ENCODE measurements around the gene DYRK1B. TPM values are rescaled to one million over a fixed set of nuclear protein-coding genes. Genes with fewer than 3 reads are reported as not detected.

Gene DYRK1B
- total and polyA plus RNA-seq, 2 experiments from 2014 or later, result 19.2 to 31.4 TPM

- Histone ChIP-seq H3K36me3 (no peaks in the 10 kb centered on the region), H3K9me3 (ENCODE audit: low read depth) (no peaks in the 10 kb centered on the region), H3K4me1 (ENCODE audit: low read depth) (no peaks in the 10 kb centered on the region), H3K27ac (no peak overlapping the region), H3K27me3 (no peaks in the 10 kb centered on the region), H3K4me3 (no peak overlapping the region)
- no peak for DNase-seq (ENCODE audit: low read depth in 1 of 2, low spot score in 1 of 2)
- no peak for TF ChIP-seq CTCF (IDR thresholded peaks at IDR 0.05; ENCODE audit: low read depth, low read length)
These were observed 26.1 kb downstream of the DYRK1B start for GRCh38 chr19:39807846-39808364.

GRCh38 chr19:39805104-39805503, 28.9 kb downstream of the DYRK1B start:
- DNase-seq (ENCODE audit: low read depth in 1 of 2, low spot score in 1 of 2), result no peak
- Histone ChIP-seq H3K4me3 (no peak overlapping the region), H3K27me3 (no peaks in the 10 kb centered on the region), H3K36me3 (no peaks in the 10 kb centered on the region), H3K4me1 (ENCODE audit: low read depth) (no peaks in the 10 kb centered on the region), H3K9me3 (ENCODE audit: low read depth) (no peaks in the 10 kb centered on the region), H3K27ac (no peak overlapping the region)
- no peak for TF ChIP-seq CTCF (IDR thresholded peaks at IDR 0.05; ENCODE audit: low read depth, low read length)

- H3K27me3 ChIP-seq, result no peaks in the 10 kb centered on the region
- no peaks in the 10 kb centered on the region for H3K4me1 ChIP-seq (ENCODE audit: low read depth)
- no peak for TF ChIP-seq CTCF (IDR thresholded peaks at IDR 0.05; ENCODE audit: low read depth, low read length)
- no peak overlapping the region for H3K4me3 ChIP-seq
- no peak for DNase-seq (ENCODE audit: low read depth in 1 of 2, low spot score in 1 of 2)
- H3K27ac ChIP-seq, result no peak overlapping the region
- H3K9me3 ChIP-seq (ENCODE audit: low read depth), result no peaks in the 10 kb centered on the region
- H3K36me3 ChIP-seq, result no peaks in the 10 kb centered on the region
These were observed 31.0 kb downstream of the DYRK1B start for GRCh38 chr19:39802958-39803357.

GRCh38 chr19:39797083-39797482, 36.9 kb downstream of the DYRK1B start:
- H3K4me3 ChIP-seq, result no peak overlapping the region
- H3K27ac ChIP-seq, result no peak overlapping the region
- no peak for TF ChIP-seq CTCF (IDR thresholded peaks at IDR 0.05; ENCODE audit: low read depth, low read length)
- no peaks in the 10 kb centered on the region for H3K36me3 ChIP-seq
- no peaks in the 10 kb centered on the region for H3K27me3 ChIP-seq
- DNase-seq (ENCODE audit: low read depth in 1 of 2, low spot score in 1 of 2), result no peak
- H3K9me3 ChIP-seq (ENCODE audit: low read depth), result no peaks in the 10 kb centered on the region
- no peaks in the 10 kb centered on the region for H3K4me1 ChIP-seq (ENCODE audit: low read depth)

GRCh38 chr19:39796000-39796498, 37.9 kb downstream of the DYRK1B start:
- DNase-seq (ENCODE audit: low read depth in 1 of 2, low spot score in 1 of 2), result no peak
- H3K27me3 ChIP-seq, result no peaks in the 10 kb centered on the region
- H3K4me1 ChIP-seq (ENCODE audit: low read depth), result no peaks in the 10 kb centered on the region
- TF ChIP-seq CTCF (IDR thresholded peaks at IDR 0.05; ENCODE audit: low read depth, low read length), result no peak
- no peak overlapping the region for H3K4me3 ChIP-seq
- H3K27ac ChIP-seq, result no peak overlapping the region
- no peaks in the 10 kb centered on the region for H3K36me3 ChIP-seq
- H3K9me3 ChIP-seq (ENCODE audit: low read depth), result no peaks in the 10 kb centered on the region

All from cardiac muscle cell (in vitro differentiated cells and primary cell).